Mammary epithelial cell (primary cell): ENCODE measurements around the gene NFS1.

Source experiments
- EZH2 ChIP-seq: IDR thresholded peaks from 2 replicates; pipeline ENCODE4 v1.6.1; 2012; ENCODE audit warnings: low read length, inconsistent platforms, borderline replicate concordance
- TF ChIP-seq, protein P1 (sequence below), 2 donors: IDR thresholded peaks in 1 of 2; conservative IDR thresholded peaks in 1 of 2; 2 replicates each; pipeline ENCODE4 v1.5.1; 2011 to 2012; ENCODE audit warnings: inconsistent platforms in 2 of 2, low read length in 2 of 2, mild to moderate bottlenecking in 2 of 2, control low read depth in 1 of 2, low read depth in 1 of 2; ENCODE audit not compliant: insufficient read depth in 1 of 2; ENCODE audit errors: extremely low read depth in 1 of 2

DNA sequence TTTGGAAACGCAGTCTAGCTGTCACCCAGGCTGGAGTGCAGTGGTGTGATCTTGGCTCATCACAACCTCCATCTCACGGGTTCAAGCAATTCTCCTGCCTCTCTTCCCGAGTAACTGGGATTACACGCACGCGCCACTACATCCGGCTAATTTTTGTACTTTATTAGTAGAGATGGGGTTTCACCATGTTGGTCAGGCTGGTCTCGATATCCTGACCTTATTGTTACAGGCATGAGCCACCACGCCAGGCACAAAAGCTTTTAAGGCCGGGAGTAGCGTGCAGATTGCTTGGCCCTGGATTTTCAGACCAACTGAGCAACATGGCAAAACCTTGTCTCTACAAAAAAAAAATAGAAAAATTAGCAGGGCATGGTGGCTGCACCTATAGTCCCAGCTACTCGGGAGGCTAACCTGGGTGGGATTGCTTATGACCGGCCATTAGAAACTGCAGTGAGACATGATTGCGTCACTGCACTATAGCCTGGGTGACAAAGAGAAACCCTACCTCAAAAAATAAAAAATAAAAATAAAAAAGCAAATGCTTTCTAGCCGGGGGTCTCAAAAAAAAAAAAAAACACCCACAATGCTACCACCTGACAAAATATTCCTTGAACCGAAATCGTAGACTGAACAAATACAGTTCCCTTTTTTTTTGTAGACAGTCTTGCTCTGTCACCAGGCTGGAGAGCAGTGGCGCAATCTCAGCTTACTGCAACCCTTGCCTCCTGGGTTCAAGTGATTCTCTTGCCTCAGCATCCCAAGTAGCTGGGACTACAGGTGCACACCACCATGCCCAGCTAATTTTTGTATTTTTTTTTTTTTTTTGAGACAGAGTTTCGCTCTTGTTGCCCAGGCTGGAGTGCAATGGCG is 27.9 kb upstream of the NFS1 start:
- TF ChIP-seq, protein P1, sequence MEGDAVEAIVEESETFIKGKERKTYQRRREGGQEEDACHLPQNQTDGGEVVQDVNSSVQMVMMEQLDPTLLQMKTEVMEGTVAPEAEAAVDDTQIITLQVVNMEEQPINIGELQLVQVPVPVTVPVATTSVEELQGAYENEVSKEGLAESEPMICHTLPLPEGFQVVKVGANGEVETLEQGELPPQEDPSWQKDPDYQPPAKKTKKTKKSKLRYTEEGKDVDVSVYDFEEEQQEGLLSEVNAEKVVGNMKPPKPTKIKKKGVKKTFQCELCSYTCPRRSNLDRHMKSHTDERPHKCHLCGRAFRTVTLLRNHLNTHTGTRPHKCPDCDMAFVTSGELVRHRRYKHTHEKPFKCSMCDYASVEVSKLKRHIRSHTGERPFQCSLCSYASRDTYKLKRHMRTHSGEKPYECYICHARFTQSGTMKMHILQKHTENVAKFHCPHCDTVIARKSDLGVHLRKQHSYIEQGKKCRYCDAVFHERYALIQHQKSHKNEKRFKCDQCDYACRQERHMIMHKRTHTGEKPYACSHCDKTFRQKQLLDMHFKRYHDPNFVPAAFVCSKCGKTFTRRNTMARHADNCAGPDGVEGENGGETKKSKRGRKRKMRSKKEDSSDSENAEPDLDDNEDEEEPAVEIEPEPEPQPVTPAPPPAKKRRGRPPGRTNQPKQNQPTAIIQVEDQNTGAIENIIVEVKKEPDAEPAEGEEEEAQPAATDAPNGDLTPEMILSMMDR (conservative IDR thresholded peaks at IDR 0.05 in 1 of 2, IDR thresholded peaks at IDR 0.05 in 1 of 2; ENCODE audit: extremely low read depth in 1 of 2, insufficient read depth in 1 of 2, low read depth in 1 of 2, low read length in 2 of 2) = no peak
- no peak for TF ChIP-seq EZH2
